K562 (cell line): ENCODE data around the gene PTGER3. TPM values are rescaled to one million over a fixed set of nuclear protein-coding genes. Genes with fewer than 3 reads are reported as not detected.

Source experiments
- ATAC-seq: fragments of 200-7000 bp; cut with Tn5 transposase; 3 replicates; pipeline ENCODE4 v1.9.1; 2020; ENCODE audit warnings: moderate library complexity
- BruUV-seq: library from RNA; stranded (reverse); fragments of 400-500 nt; replicated peaks from 2 replicates; lab custom pipeline; 2021; lab: Mats Ljungman, UMichigan
- CTCF ChIA-PET: fragments of 300-600 bp; formaldehyde crosslinking; extraction: SDS; loops from one replicate; lab custom pipeline; 2021; ENCODE audit warnings: low intra/inter-chr PET ratio; lab: Yijun Ruan, JAX
- POLR2A ChIA-PET: fragments of 300-600, 350-650 bp; sonication (Branson Sonifier 250); formaldehyde crosslinking; extraction: SDS; loops from one replicate; lab custom pipeline; 2021; ENCODE audit warnings: antibody characterized with exemption, inconsistent platforms; lab: Yijun Ruan, JAX
- DNase-seq, 4 experiments: peaks; one replicate each; pipeline versions ENCODE4 v3.0.0 to v3.0.0-alpha.2; 2011 to 2018; ENCODE audit warnings: low spot score in 3 of 4, mixed read lengths in 3 of 4; ENCODE audit errors: extremely low read depth in 1 of 4
- FAIRE-seq: peaks from 2 replicates; lab custom pipeline; 2011; peaks lifted over from hg19 to GRCh38; lab: Jason Lieb, UNC
- H2AFZ ChIP-seq: 2 replicates; pipeline ENCODE4 v1.6.0; 2011; ENCODE audit warnings: low read depth, low read length, control low read depth, inconsistent platforms
- H3K27ac ChIP-seq: fragments of 200-600 bp; 3 replicates; pipeline ENCODE4 v1.8.0; 2011; ENCODE audit warnings: low read depth, mild to moderate bottlenecking, control low read depth, inconsistent platforms, low read length, moderate library complexity, mixed read lengths; ENCODE audit errors: extremely low read depth
- H3K27me3 ChIP-seq, 2 experiments: fragments of 300-600 bp in 1 of 2; 2 replicates in 1 of 2; 3 replicates in 1 of 2; pipeline versions ENCODE4 v1.6.0 to v1.8.0; 2011; ENCODE audit warnings: inconsistent platforms in 2 of 2, low read length in 2 of 2, mild to moderate bottlenecking in 1 of 2, mixed read lengths in 1 of 2, moderate library complexity in 1 of 2; ENCODE audit not compliant: control insufficient read depth in 2 of 2, insufficient read depth in 2 of 2
- H3K36me3 ChIP-seq: fragments of 300-600 bp; 3 replicates; pipeline ENCODE4 v1.8.0; 2011; ENCODE audit warnings: mild to moderate bottlenecking, low read length, inconsistent platforms; ENCODE audit not compliant: control insufficient read depth, insufficient read depth
- H3K4me1 ChIP-seq, 2 experiments: fragments of 200-600 bp in 1 of 2; replicated peaks in 1 of 2; 2 replicates in 1 of 2; 3 replicates in 1 of 2; pipeline versions ENCODE4 v1.5.1 to v1.8.0; 2011; ENCODE audit warnings: inconsistent platforms in 2 of 2, low read length in 2 of 2, mild to moderate bottlenecking in 1 of 2, mixed read lengths in 1 of 2, moderate library complexity in 1 of 2; ENCODE audit not compliant: control insufficient read depth in 2 of 2, insufficient read depth in 2 of 2
- H3K4me2 ChIP-seq: 2 replicates; pipeline ENCODE4 v1.6.1; 2011; ENCODE audit warnings: low read length, control low read depth, inconsistent platforms, mixed read lengths; ENCODE audit not compliant: insufficient read depth
- H3K4me3 ChIP-seq: fragments of 200-600 bp; sonication (generic), shearing (Covaris generic); 2 replicates; pipeline ENCODE4 v1.5.1; 2016; ENCODE audit warnings: control low read depth, inconsistent platforms
- H3K79me2 ChIP-seq: fragments of 200-600 bp; 3 replicates; pipeline ENCODE4 v1.8.0; 2011; ENCODE audit warnings: low read length, inconsistent platforms; ENCODE audit not compliant: control insufficient read depth, insufficient read depth
- H3K9ac ChIP-seq, 2 experiments: 2 replicates each; pipeline versions ENCODE4 v1.6.0 to v1.6.1; 2011; ENCODE audit warnings: low read depth in 2 of 2, low read length in 2 of 2, control low read depth in 1 of 2, inconsistent platforms in 1 of 2, mild to moderate bottlenecking in 1 of 2, mixed read lengths in 1 of 2; ENCODE audit not compliant: insufficient read depth in 1 of 2
- H3K9me1 ChIP-seq: one replicate; pipeline ENCODE4 v1.6.0; 2011; ENCODE audit warnings: inconsistent platforms, mild to moderate bottlenecking, low read length, moderate library complexity; ENCODE audit not compliant: control insufficient read depth, insufficient read depth
- H3K9me3 ChIP-seq: replicated peaks from 2 replicates; pipeline ENCODE4 v1.5.1; 2011; ENCODE audit warnings: low read depth, low read length, inconsistent platforms; ENCODE audit not compliant: control insufficient read depth, insufficient read depth
- H4K20me1 ChIP-seq: replicated peaks from 2 replicates; pipeline ENCODE4 v1.6.1; 2011; ENCODE audit warnings: low read length, inconsistent platforms, mixed read lengths; ENCODE audit not compliant: control insufficient read depth, insufficient read depth
- ETV1 ChIP-seq: fragments of 450-650 bp; conservative IDR thresholded peaks from 2 replicates; pipeline ENCODE4 v1.6.1; 2016; ENCODE audit warnings: missing genetic modification characterization, control low read depth, low read depth, missing compliant biosample characterization
- FOXM1 ChIP-seq, 2 experiments: fragments of 450-650 bp in 1 of 2; sonication (generic) in 1 of 2; formaldehyde crosslinking in 1 of 2; IDR thresholded peaks; 2 replicates each; pipeline versions ENCODE4 v1.6.1 to v1.9.0; 2017 to 2022; ENCODE audit warnings: low read depth in 2 of 2, mild to moderate bottlenecking in 2 of 2, missing genetic modification reagents in 1 of 2, moderate library complexity in 1 of 2
- U2AF1 ChIP-seq: fragments of 200-400 bp; formaldehyde crosslinking; optimal IDR thresholded peaks from 2 replicates; pipeline ENCODE3; 2017; ENCODE audit warnings: mild to moderate bottlenecking, low read depth, low read length, moderate library complexity
- ZFP1 ChIP-seq: fragments of 450-650 bp; formaldehyde crosslinking; IDR thresholded peaks from 2 replicates; pipeline ENCODE4 v1.4.0; 2020; ENCODE audit warnings: mild to moderate bottlenecking, mixed read lengths
- WGBS: fragments of 100-300 bp; shearing (Covaris generic); methylation state at CpG from one replicate; pipeline ENCODE4 v1.1.6; 2016; ENCODE audit warnings: low coverage, mixed read lengths; ENCODE audit not compliant: insufficient coverage; ENCODE audit errors: missing lambda C conversion rate; 5-methylcytosine and 5-hydroxymethylcytosine counted together
- in situ Hi-C: fragments of 300-500 bp; cut with MboI; formaldehyde crosslinking; loops from 4 replicates; pipeline ENCODE4 v1.15.0; 2018; ENCODE audit warnings: inconsistent platforms, mixed read lengths
- intact Hi-C: fragments of 100-400 bp; cut with micrococcal nuclease; formaldehyde crosslinking; loops from 2 replicates; pipeline ENCODE4 v1.14.2; 2022
- polyA plus RNA-seq, 8 experiments: library from polyadenylated mRNA; depleted of rRNA in 4 of 8; stranded (reverse) in 5 of 8; unstranded in 3 of 8; fragments of >200 nt; fragmentation: Nextera tagmentation in 2 of 8; fragmentation: Illumina TruSeq in 1 of 8; extraction: Ambion mirVana in 2 of 8; extraction: Trizol in 1 of 8; gene quantifications; 2 replicates each; pipeline versions ENCODE4 v1.2.1 to v1.2.3, GENCODE V29; 2011 to 2014; ENCODE audit warnings: inconsistent platforms in 1 of 8, missing spikeins in 1 of 8
- total RNA-seq, 7 experiments: library from RNA; depleted of rRNA in 6 of 7; stranded (reverse); fragments of >200 nt in 6 of 7; fragmentation: Illumina TruSeq in 2 of 7; extraction: Trizol in 2 of 7; gene quantifications; 2 replicates each; pipeline versions ENCODE4 v1.2.1 to v1.2.3, GENCODE V29; 2011 to 2021; ENCODE audit warnings: low replicate concordance in 1 of 7

The PTGER3 gene
- total and polyA plus RNA-seq, 9 of the 15 experiments (the other 6 are each of a cell fraction or from before 2014, with no cell fraction given) = 3.8 to 28.5 (median 14.2) TPM

GRCh38 chr1:70980361-70980760 lies 67.3 kb downstream of the PTGER3 start:
- H3K79me2 ChIP-seq = no peaks in the 10 kb centered on the region; the same call in 2 of the 3 replicates
- ATAC-seq = no peak
- POLR2A ChIA-PET = no interaction called here
- peaks cover 0 to 3% of the 10 kb centered on the region in 2 experiments; a peak in 2 of 5 replicates for H3K4me1 ChIP-seq
- H3K4me3 ChIP-seq = no peak overlapping the region
- FAIRE-seq = no peak
- no peak overlapping the region for H3K27ac ChIP-seq
- H3K36me3 ChIP-seq = no peaks in the 10 kb centered on the region; the same call in 2 of the 3 replicates
- BruUV-seq = no TSS peak
- in situ Hi-C loops (no loop called here), intact Hi-C loops (no loop called here)
- DNase-seq = no peak
- no peak overlapping the region for H3K4me2 ChIP-seq
- TF ChIP-seq FOXM1 (IDR thresholded peaks at IDR 0.05; ENCODE audit: low read depth) (no peak), FOXM1 (CRISPR knock-in tag; IDR thresholded peaks at IDR 0.05; ENCODE audit: low read depth) (no peak)
- TF ChIP-seq, all 486 proteins: peak for 0
- no peaks in the 10 kb centered on the region for H4K20me1 ChIP-seq
- CTCF ChIA-PET = no interaction called here
- WGBS = 94% methylated on average over 1 of the region's 1 CpG
- H3K9ac ChIP-seq = no peak overlapping the region
- H3K9me1 ChIP-seq = no peaks in the 10 kb centered on the region
- H2AFZ ChIP-seq = no peak overlapping the region
- no peaks in the 10 kb centered on the region for H3K27me3 ChIP-seq
- H3K9me3 ChIP-seq = no peaks in the 10 kb centered on the region

GRCh38 chr1:70979881-70980280 lies 67.7 kb downstream of the PTGER3 start:
- H2AFZ ChIP-seq = peak overlapping the region; percentile 22; the same call in 1 of the 2 replicates
- H3K4me3 ChIP-seq = no peak overlapping the region
- ATAC-seq (peak; percentile 40; the same call in 2 of the 3 replicates), FAIRE-seq (no peak), DNase-seq (no peak)
- ChIA-PET CTCF (no interaction called here), POLR2A (interaction anchor here (0.7 kb wide), 1 partner anchor 87 kb away, joined by 3 read pairs; no protein-coding TSS in a partner anchor)
- 35% methylated on average over 2 of the region's 2 CpGs for WGBS
- no peaks in the 10 kb centered on the region; a peak in 2 of 5 replicates for H3K4me1 ChIP-seq
- H3K9ac ChIP-seq = no peak overlapping the region
- TF ChIP-seq U2AF1 (no peak), ETV1 (tag) (no peak), ZFP1 (CRISPR knock-in tag) (no peak)
- H3K36me3 ChIP-seq = no peaks in the 10 kb centered on the region; the same call in 2 of the 3 replicates
- H3K9me3 ChIP-seq = no peaks in the 10 kb centered on the region
- no peaks in the 10 kb centered on the region for H3K9me1 ChIP-seq
- no peak overlapping the region for H3K4me2 ChIP-seq
- intact Hi-C loops = no loop called here
- no peaks in the 10 kb centered on the region for H3K27me3 ChIP-seq
- no peaks in the 10 kb centered on the region; the same call in 2 of the 3 replicates for H3K79me2 ChIP-seq
- BruUV-seq = no TSS peak
- H4K20me1 ChIP-seq = no peaks in the 10 kb centered on the region
- H3K27ac ChIP-seq = peak overlapping the region; percentile 25; the same call in 1 of the 3 replicates
- in situ Hi-C loops = no loop called here
